AG04450 (cell line): ENCODE data around the gene SH3BGRL2. TPM values are rescaled to one million over a fixed set of nuclear protein-coding genes. Genes with fewer than 3 reads are reported as not detected.

ENCODE experiments used
- CTCF ChIA-PET: fragments of 300-600, 350-600 bp; formaldehyde crosslinking; extraction: SDS; loops from one replicate; lab custom pipeline; 2022; ENCODE audit warnings: antibody characterized with exemption, inconsistent platforms; lab: Charles Lee
- POLR2A ChIA-PET: fragments of 350-600 bp; formaldehyde crosslinking; extraction: SDS; loops from one replicate; lab custom pipeline; 2021; ENCODE audit warnings: antibody characterized with exemption, inconsistent platforms; lab: Yijun Ruan, JAX
- DNase-seq: peaks from one replicate; pipeline ENCODE4 v3.0.0-alpha.2; 2011; ENCODE audit warnings: low read depth, low spot score
- H3K27ac ChIP-seq: one replicate; pipeline ENCODE4 v1.5.1; 2012; ENCODE audit warnings: low read depth, low read length, control low read depth
- H3K27me3 ChIP-seq: one replicate; pipeline ENCODE4 v1.6.0; 2012; ENCODE audit warnings: low read length; ENCODE audit not compliant: control insufficient read depth, insufficient read depth
- H3K4me3 ChIP-seq: 2 replicates; pipeline ENCODE4 v1.5.1; 2011; ENCODE audit warnings: mild to moderate bottlenecking, low read depth, low read length, control low read depth
- H3K9me3 ChIP-seq: 2 replicates; pipeline ENCODE4 v1.5.1; 2012; ENCODE audit warnings: low read length; ENCODE audit not compliant: control insufficient read depth, insufficient read depth
- CTCF ChIP-seq: IDR thresholded peaks from 2 replicates; pipeline ENCODE4 v1.5.1; 2011; ENCODE audit warnings: low read depth, low read length, control low read depth, inconsistent platforms
- polyA plus RNA-seq: library from polyadenylated mRNA; depleted of rRNA; stranded (reverse); fragments of >200 nt; gene quantifications from 2 replicates; pipeline ENCODE4 v1.2.3, GENCODE V29; 2011

SH3BGRL2 gene
- polyA plus RNA-seq, 1 experiment, result 5.4 TPM

- no peak overlapping the region for H3K4me3 ChIP-seq
- H3K27me3 ChIP-seq, result no peaks in the 10 kb centered on the region
- TF ChIP-seq CTCF, result no peak
- ChIA-PET CTCF (interaction anchor here (0.9 to 3.4 kb wide), 2 partner anchors 89 to 95 kb away, joined by 3 to 17 read pairs; no protein-coding TSS in a partner anchor), POLR2A (no interaction called here)
- H3K27ac ChIP-seq, result no peak overlapping the region
- DNase-seq, result no peak
- H3K9me3 ChIP-seq, result no peaks in the 10 kb centered on the region
Observed at GRCh38 chr6:79666634-79667033, 35.5 kb downstream of the SH3BGRL2 start.

GRCh38 chr6:79668381-79668780, 37.3 kb downstream of the SH3BGRL2 start:
- CTCF ChIA-PET, result interaction anchor here (0.6 kb wide), 1 partner anchor 46 kb away, joined by 5 read pairs; no protein-coding TSS in a partner anchor

GRCh38 chr6:79669766-79670165, 38.6 kb downstream of the SH3BGRL2 start:
- H3K27ac ChIP-seq, result no peak overlapping the region
- ChIA-PET POLR2A (no interaction called here), CTCF (interaction anchor here (0.6 to 7.0 kb wide), 5 partner anchors 16 to 847 kb away, joined by 3 to 97 read pairs (median 4); no protein-coding TSS in a partner anchor)

More at GRCh38 chr6:79668381-79668780, 37.3 kb downstream of the SH3BGRL2 start:
- no peaks in the 10 kb centered on the region for H3K9me3 ChIP-seq
- POLR2A ChIA-PET, result no interaction called here
- no peak for DNase-seq
- no peak overlapping the region for H3K27ac ChIP-seq
- H3K27me3 ChIP-seq, result no peaks in the 10 kb centered on the region
- TF ChIP-seq CTCF, result no peak
- H3K4me3 ChIP-seq, result no peak overlapping the region

GRCh38 chr6:79670789-79671188, 39.7 kb downstream of the SH3BGRL2 start:
- TF ChIP-seq CTCF, result no peak
- ChIA-PET POLR2A (no interaction called here), CTCF (interaction anchor here (7.0 kb wide), 1 partner anchor 101 kb away, joined by 97 read pairs; no protein-coding TSS in a partner anchor)
- Histone ChIP-seq H3K4me3 (no peak overlapping the region), H3K9me3 (no peaks in the 10 kb centered on the region), H3K27ac (no peak overlapping the region), H3K27me3 (no peaks in the 10 kb centered on the region)
- no peak for DNase-seq

More at GRCh38 chr6:79669766-79670165, 38.6 kb downstream of the SH3BGRL2 start:
- no peak for DNase-seq
- no peak for TF ChIP-seq CTCF
- Histone ChIP-seq H3K9me3 (no peaks in the 10 kb centered on the region), H3K27me3 (no peaks in the 10 kb centered on the region), H3K4me3 (no peak overlapping the region)

- no peaks in the 10 kb centered on the region for H3K9me3 ChIP-seq
- ChIA-PET POLR2A (no interaction called here), CTCF (interaction anchor here (0.9 to 7.0 kb wide), 10 partner anchors 7 to 127 kb away, joined by 3 to 97 read pairs (median 7); partner anchors contain the start of gene SH3BGRL2)
- no peaks in the 10 kb centered on the region for H3K27me3 ChIP-seq
- no peak for DNase-seq
- H3K27ac ChIP-seq, result no peak overlapping the region
- H3K4me3 ChIP-seq, result no peak overlapping the region
- no peak for TF ChIP-seq CTCF
Observed at GRCh38 chr6:79671600-79672266, 40.6 kb downstream of the SH3BGRL2 start.
